Muscle of leg (tissue), 11 donors: ENCODE data around the gene ELFN1. TPM values are rescaled to one million over a fixed set of nuclear protein-coding genes. Genes with fewer than 3 reads are reported as not detected.
A peak's percentile ranks its signal among the peaks of the same experiment; 100 is the strongest.

Experiments
- DNase-seq: peaks from one replicate; pipeline ENCODE4 v3.0.0; 2013
- H3K27ac ChIP-seq: one replicate; pipeline ENCODE4 v1.5.1; 2013; ENCODE audit warnings: mild to moderate bottlenecking, low read length, control low read depth
- H3K27me3 ChIP-seq: one replicate; pipeline ENCODE4 v1.6.1; 2013; ENCODE audit warnings: low read length; ENCODE audit not compliant: control insufficient read depth, insufficient read depth
- H3K36me3 ChIP-seq: one replicate; pipeline ENCODE4 v1.6.1; 2013; ENCODE audit warnings: low read length; ENCODE audit not compliant: control insufficient read depth, insufficient read depth
- H3K4me1 ChIP-seq: one replicate; pipeline ENCODE4 v1.6.1; 2013; ENCODE audit warnings: low read length; ENCODE audit not compliant: control insufficient read depth, insufficient read depth
- H3K4me3 ChIP-seq: one replicate; pipeline ENCODE4 v1.5.1; 2013; ENCODE audit warnings: low read length, control low read depth
- H3K9me3 ChIP-seq: replicated peaks from 2 replicates; pipeline ENCODE4 v1.6.1; 2013; ENCODE audit warnings: low read depth, low read length; ENCODE audit not compliant: control insufficient read depth
- WGBS: methylation state at CpG from one replicate; pipeline ENCODE4 v1.1.5; 2013; ENCODE audit warnings: missing lambda C conversion rate; ENCODE audit not compliant: insufficient coverage; 5-methylcytosine and 5-hydroxymethylcytosine counted together
- polyA plus RNA-seq, 8 donors: library from polyadenylated mRNA; unstranded; fragments of 120-200 nt; gene quantifications; one replicate each; pipeline versions ENCODE4 v1.2.1 to v1.2.3, GENCODE V29; 2013; ENCODE audit warnings: inconsistent platforms in 1 of 8, low replicate concordance in 1 of 8; ENCODE audit not compliant: insufficient read length in 8 of 8, insufficient read depth in 1 of 8
- total RNA-seq: library from RNA; stranded (reverse); fragments of 120-200 nt; gene quantifications from one replicate; pipeline ENCODE4 v1.2.4, GENCODE V29; 2013

The ELFN1 gene
- total and polyA plus RNA-seq, 9 donors, result 2.8 to 10.7 (median 8.2) TPM

DNA sequence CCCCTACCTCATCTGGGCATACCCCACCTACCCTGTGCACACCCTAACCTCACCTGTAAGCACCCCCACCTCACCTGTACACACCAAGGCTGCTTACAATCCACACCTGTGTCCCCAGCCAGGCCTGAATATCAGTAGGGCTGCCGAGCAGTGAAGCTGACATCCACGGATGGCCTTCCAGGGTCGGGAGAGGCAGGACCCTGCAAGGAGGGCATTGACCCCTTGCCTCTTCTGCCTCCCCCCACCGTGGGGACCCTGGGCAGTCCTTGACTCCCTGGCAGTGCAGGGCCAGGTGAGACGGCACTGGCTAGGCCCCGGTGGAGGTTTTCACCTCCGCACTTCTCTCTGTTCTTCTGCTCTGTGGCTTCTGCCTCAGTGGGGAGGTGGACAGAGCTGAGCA is 37.6 kb upstream of the ELFN1 start:
- H3K27ac ChIP-seq, result no peak overlapping the region
- WGBS, result 53% methylated on average over 6 of the region's 7 CpGs
- H3K27me3 ChIP-seq, result peaks cover 10% of the 10 kb centered on the region
- peaks cover 20% of the 10 kb centered on the region for H3K9me3 ChIP-seq
- H3K4me3 ChIP-seq, result no peak overlapping the region
- no peak for DNase-seq
- H3K4me1 ChIP-seq, result no peaks in the 10 kb centered on the region
- no peaks in the 10 kb centered on the region for H3K36me3 ChIP-seq

DNA sequence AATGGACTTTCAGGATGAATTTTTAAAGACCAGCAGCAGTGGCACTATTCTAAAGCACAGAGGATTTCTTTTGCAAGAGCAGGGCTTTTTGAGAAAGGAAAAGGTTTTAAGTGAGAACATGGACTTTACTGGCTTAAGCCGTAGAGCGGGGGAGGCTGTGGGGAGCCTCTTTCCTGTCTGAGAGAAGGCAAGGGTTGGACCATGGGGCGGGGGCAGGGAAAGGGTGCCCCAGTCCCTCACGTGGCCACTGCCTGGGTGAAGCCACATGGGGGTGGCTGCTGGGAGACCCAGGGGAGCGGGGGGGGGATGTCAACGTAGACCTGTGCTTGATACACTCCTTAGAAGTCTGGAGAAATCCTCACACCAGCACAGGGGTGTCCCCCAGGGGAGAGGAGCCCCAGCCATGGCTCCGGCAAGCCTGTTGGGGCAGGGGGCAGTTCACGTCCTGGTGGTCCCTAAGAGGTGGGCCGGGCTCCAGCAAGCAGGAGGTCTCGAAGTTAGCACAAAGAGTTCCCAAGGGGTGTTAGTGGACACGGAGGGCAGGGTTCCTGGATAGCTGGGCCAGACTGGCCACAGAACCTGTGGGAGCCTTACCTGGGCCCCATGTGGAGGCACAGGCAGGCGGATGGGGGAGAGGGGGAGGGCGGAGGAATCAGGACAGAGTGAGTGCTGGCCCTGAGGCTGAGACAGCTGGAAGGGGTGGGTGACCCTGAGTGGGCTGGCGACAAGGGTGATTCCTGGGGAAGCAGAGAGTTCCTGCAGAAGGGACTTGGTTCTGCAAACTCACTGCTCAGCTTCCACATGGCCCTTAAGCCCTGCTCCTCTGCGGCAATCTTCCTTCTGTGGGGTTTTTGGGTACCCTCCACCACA is 36.9 kb upstream of the ELFN1 start:
- no peaks in the 10 kb centered on the region for H3K36me3 ChIP-seq
- H3K27me3 ChIP-seq, result peaks cover 10% of the 10 kb centered on the region
- 44% methylated on average over 12 of the region's 15 CpGs for WGBS

DNA sequence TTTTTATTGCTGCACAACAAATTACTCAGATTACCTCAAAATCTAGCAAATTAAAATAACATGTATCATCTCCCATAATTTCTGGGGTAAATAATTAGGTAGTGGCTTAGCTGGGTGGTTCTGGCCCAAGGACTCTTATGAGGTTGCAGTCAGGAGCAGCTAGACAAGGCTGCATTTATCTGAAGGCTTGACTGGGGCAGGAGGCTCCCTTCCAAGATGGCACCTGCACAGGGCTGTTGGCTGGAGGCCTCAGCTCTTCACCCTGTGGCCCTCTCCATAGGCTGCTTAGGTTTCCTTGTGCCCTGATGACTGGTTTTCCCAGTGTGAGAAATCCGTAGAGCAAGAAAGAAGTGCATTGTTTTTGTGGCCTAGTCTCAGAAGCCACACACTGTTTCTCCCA is 34.7 kb upstream of the ELFN1 start:
- Histone ChIP-seq H3K27me3 (peaks cover 12% of the 10 kb centered on the region), H3K4me1 (peaks cover 9% of the 10 kb centered on the region), H3K9me3 (peaks cover 20% of the 10 kb centered on the region), H3K4me3 (no peak overlapping the region), H3K36me3 (no peaks in the 10 kb centered on the region), H3K27ac (no peak overlapping the region)
- no peak for DNase-seq
- WGBS, result no CpG with 5 or more reads among the region's 1 CpG

More for the DNA sequence above, 36.9 kb upstream of the ELFN1 start:
- Histone ChIP-seq H3K9me3 (peaks cover 20% of the 10 kb centered on the region), H3K4me1 (peaks cover 4% of the 10 kb centered on the region), H3K4me3 (no peak overlapping the region), H3K27ac (no peak overlapping the region)
- DNase-seq, result no peak

DNA sequence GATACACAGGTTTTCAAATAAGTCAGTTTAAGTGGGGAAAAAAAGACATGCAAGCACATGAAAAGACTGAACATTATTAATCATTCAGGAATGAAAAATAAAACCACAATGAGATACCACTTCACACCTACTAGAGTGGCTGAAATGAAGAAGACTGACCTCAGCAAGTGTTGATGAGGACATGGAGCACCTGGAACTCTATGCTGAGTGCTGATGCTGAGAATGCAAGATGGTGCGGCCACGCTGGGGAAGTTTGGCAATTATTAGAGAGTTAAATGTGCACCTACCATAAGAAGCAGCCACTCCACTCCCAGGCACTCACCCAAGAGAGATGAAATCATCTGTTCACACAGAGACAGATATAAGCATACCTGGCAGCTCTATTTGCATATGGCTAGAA is 32.9 kb upstream of the ELFN1 start:
- Histone ChIP-seq H3K4me3 (no peak overlapping the region), H3K27ac (no peak overlapping the region), H3K4me1 (peaks cover 9% of the 10 kb centered on the region), H3K27me3 (peaks cover 19% of the 10 kb centered on the region), H3K36me3 (no peaks in the 10 kb centered on the region), H3K9me3 (peaks cover 20% of the 10 kb centered on the region)
- DNase-seq, result no peak
- no CpG with 5 or more reads among the region's 2 CpGs for WGBS

DNA sequence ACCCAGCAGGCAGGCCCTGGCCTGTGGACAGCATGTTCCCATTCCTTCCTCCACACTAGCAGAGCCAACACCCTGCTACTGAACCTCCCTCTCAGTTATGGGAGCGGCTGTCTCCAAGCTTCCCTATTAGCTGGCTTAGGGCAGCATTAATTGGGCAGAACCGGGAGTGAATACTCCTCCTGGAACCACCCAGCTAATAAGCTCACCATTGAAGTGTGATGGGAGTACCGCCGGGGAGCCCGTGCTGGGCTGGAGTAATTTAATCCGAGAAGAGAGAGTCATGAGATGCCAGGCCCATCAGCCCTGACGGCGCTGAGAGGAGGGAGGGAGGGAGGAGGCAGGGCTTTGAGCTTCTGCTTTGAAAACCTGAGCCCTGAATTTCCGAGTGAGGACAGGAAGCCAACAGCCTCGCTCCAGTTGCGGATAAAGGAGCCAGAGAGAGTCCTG is 31.8 kb upstream of the ELFN1 start:
- Histone ChIP-seq H3K27ac (no peak overlapping the region), H3K4me3 (no peak overlapping the region), H3K27me3 (peaks cover 21% of the 10 kb centered on the region), H3K36me3 (no peaks in the 10 kb centered on the region), H3K9me3 (peaks cover 20% of the 10 kb centered on the region), H3K4me1 (peaks cover 9% of the 10 kb centered on the region)
- DNase-seq, result peak; percentile 68
- 12% methylated on average over 9 of the region's 11 CpGs for WGBS

DNA sequence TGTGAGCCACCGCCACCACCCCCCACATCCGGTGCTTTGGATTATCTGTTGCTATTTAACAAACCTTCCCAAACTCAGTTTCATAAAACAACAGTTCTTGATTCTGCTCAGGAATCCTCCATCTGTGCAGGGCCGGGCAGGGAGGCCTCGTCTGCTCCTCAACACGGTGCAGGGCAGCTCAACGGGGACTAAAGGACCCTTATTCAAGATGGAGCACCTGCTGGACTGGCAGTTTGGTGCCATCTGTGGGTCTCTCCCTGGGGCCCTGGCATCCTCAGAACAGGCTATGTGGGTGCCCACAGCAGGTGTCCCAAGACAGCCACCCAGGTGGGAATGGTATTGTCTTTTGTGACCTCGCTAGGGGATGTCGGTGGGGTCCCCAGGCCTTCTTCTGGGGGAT is 31.0 kb upstream of the ELFN1 start:
- H3K27me3 ChIP-seq, result peaks cover 22% of the 10 kb centered on the region
- peaks cover 20% of the 10 kb centered on the region for H3K9me3 ChIP-seq
- no peak for DNase-seq
- H3K4me1 ChIP-seq, result peaks cover 9% of the 10 kb centered on the region
- no peak overlapping the region for H3K4me3 ChIP-seq
- no peak overlapping the region for H3K27ac ChIP-seq
- WGBS, result 60% methylated on average over 3 of the region's 8 CpGs
- no peaks in the 10 kb centered on the region for H3K36me3 ChIP-seq

DNA sequence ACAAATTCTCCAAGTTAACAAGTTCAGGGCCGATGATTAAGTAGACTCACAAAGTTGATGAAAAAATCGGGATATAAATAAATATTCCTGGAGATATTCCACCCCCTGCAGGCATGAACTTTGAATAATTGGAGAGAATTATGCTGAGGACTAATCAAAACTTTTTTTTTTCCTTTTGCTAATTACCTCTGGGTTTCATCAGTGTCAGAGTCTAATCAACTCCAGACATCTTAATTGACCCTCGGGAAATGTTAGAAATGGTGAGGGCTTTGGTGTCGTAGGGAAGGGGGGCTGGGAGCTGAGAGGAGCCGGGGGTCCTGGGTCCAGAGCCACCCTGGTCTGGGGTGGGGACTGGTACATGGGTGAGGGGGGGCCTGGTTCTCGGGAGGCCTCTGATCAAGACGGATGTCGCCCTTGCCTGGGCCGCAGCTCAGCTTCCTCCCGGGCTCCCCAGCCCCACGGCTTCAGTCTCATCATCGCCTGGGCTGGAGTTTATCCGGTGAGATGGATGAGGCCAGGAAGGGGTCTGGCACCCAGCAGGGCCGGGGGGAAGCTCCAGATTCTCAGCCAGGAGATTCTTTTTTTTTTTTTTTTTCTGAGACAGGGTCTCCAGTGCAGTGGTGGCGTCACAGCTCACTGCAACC is 30.4 kb upstream of the ELFN1 start:
- peaks cover 9% of the 10 kb centered on the region for H3K4me1 ChIP-seq
- no peak overlapping the region for H3K4me3 ChIP-seq
- H3K27ac ChIP-seq, result no peak overlapping the region
- DNase-seq, result no peak
- H3K36me3 ChIP-seq, result no peaks in the 10 kb centered on the region
- WGBS, result 38% methylated on average over 10 of the region's 15 CpGs
- peaks cover 17% of the 10 kb centered on the region for H3K9me3 ChIP-seq
- peaks cover 19% of the 10 kb centered on the region for H3K27me3 ChIP-seq

DNA sequence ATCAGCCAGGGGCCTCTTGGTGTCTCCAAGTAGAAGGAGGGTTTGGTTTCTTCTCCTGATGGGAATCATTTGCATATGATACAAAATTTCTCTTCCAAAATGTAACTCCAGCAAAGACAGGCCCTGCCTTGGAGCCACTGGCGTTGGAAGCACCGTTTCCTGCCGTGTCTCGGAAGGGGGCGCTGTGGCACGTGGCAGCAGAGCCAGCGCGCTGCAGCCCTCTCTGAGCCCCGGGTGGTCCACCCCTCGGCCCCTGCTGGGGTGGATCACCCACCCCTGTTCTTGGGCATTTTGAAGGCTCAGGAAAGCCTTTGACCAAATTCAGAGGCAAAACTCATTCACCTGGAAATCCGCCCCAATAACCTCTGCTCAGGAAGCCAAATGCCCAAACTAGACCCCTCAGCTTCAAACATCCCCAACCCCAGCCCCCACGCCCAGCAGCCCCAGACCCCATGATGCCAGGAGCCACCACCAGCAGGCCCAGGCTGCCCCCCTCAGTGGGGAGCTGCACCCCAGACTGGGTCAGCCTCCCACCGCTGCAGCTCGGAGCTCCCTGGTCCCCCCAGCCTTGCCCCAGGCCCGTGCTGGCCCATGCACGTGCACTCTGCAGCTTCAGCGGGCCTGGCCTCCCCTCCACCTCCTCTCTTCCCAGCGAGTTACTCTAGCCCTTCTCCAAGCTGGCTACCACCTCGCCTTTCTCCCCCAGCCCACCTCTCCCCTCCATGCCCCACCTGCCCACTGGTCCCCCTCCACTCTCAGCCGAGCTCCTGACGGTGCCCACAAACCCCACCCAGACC is 29.5 kb upstream of the ELFN1 start:
- Histone ChIP-seq H3K4me1 (peaks cover 9% of the 10 kb centered on the region), H3K4me3 (no peak overlapping the region), H3K36me3 (no peaks in the 10 kb centered on the region), H3K27ac (no peak overlapping the region), H3K27me3 (peaks cover 16% of the 10 kb centered on the region), H3K9me3 (peaks cover 13% of the 10 kb centered on the region)
- 57% methylated on average over 21 of the region's 21 CpGs for WGBS
- DNase-seq, result no peak

DNA sequence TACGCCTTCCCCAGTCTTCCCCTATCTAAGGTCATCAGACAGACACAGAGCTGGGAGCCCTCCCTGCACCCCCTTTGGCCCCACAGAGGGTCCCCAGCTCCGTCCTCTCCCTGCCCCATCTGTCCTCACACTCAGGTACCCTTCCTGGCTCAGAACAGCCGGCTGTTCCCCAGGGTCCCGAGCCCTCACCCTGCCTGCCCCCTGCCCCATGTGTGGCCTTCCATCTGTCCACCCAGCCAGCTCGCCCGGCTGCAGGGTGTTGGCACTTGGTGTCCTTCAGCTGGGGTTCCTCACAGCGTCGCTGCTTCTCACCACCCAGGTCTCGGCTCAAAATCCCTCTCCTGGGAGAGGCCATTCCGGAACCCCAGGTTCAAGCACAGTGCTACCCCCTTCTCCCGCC is 28.9 kb upstream of the ELFN1 start:
- H3K4me3 ChIP-seq, result no peak overlapping the region
- WGBS, result 74% methylated on average over 11 of the region's 11 CpGs
- peaks cover 16% of the 10 kb centered on the region for H3K27me3 ChIP-seq
- no peak for DNase-seq
- no peak overlapping the region for H3K27ac ChIP-seq
- H3K36me3 ChIP-seq, result no peaks in the 10 kb centered on the region
- H3K4me1 ChIP-seq, result peaks cover 9% of the 10 kb centered on the region
- H3K9me3 ChIP-seq, result peaks cover 8% of the 10 kb centered on the region
